Measurements from ENCODE around the gene PSME3. TPM values are rescaled to one million over a fixed set of nuclear protein-coding genes. Genes with fewer than 3 reads are reported as not detected.

Gene PSME3
- total RNA-seq, 2 donors from 2014 or later: 68.5 to 71.1 TPM

GRCh38 chr17:42821176-42821575 is 12.0 kb upstream of the PSME3 start:
- Histone ChIP-seq H3K27me3 (replicated peaks; ENCODE audit: insufficient read depth) (no peaks in the 10 kb centered on the region), H3K9me3 (no peaks in the 10 kb centered on the region), H3K27ac (no peak overlapping the region), H3K36me3 (peaks cover 11 to 25% of the 10 kb centered on the region in 2 donors), H3K4me1 (replicated peaks) (no peaks in the 10 kb centered on the region), H3K4me3 (no peak overlapping the region)
- TF ChIP-seq POLR2AphosphoS5 (IDR thresholded peaks at IDR 0.05): no peak
- TF ChIP-seq POLR2A (IDR thresholded peaks at IDR 0.05): no peak
- TF ChIP-seq, protein P1, sequence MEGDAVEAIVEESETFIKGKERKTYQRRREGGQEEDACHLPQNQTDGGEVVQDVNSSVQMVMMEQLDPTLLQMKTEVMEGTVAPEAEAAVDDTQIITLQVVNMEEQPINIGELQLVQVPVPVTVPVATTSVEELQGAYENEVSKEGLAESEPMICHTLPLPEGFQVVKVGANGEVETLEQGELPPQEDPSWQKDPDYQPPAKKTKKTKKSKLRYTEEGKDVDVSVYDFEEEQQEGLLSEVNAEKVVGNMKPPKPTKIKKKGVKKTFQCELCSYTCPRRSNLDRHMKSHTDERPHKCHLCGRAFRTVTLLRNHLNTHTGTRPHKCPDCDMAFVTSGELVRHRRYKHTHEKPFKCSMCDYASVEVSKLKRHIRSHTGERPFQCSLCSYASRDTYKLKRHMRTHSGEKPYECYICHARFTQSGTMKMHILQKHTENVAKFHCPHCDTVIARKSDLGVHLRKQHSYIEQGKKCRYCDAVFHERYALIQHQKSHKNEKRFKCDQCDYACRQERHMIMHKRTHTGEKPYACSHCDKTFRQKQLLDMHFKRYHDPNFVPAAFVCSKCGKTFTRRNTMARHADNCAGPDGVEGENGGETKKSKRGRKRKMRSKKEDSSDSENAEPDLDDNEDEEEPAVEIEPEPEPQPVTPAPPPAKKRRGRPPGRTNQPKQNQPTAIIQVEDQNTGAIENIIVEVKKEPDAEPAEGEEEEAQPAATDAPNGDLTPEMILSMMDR (IDR thresholded peaks at IDR 0.05): no peak
- 92% methylated on average over 7 of the region's 7 CpGs for WGBS
- intact Hi-C loops (cut with DNase I): loop anchor here (5.0 kb wide), 1 partner anchor 99 kb away; no protein-coding TSS in a partner anchor
- no peak for DNase-seq (ENCODE audit: low spot score)

GRCh38 chr17:42827472-42827871 is 5.7 kb upstream of the PSME3 start:
- H3K27ac ChIP-seq: no peak overlapping the region
- H3K27me3 ChIP-seq (replicated peaks; ENCODE audit: insufficient read depth): no peaks in the 10 kb centered on the region
- no peaks in the 10 kb centered on the region for H3K4me1 ChIP-seq (replicated peaks)
- H3K4me3 ChIP-seq: no peak overlapping the region
- no peaks in the 10 kb centered on the region for H3K9me3 ChIP-seq
- intact Hi-C loops (cut with DNase I): no loop called here
- TF ChIP-seq, protein P1 (IDR thresholded peaks at IDR 0.05): no peak
- TF ChIP-seq POLR2A (IDR thresholded peaks at IDR 0.05) (no peak), POLR2AphosphoS5 (IDR thresholded peaks at IDR 0.05) (no peak)
- 94% methylated on average over 1 of the region's 1 CpG for WGBS
- no peak for DNase-seq (ENCODE audit: low spot score)
- no peaks in the 10 kb centered on the region for H3K36me3 ChIP-seq

DNA sequence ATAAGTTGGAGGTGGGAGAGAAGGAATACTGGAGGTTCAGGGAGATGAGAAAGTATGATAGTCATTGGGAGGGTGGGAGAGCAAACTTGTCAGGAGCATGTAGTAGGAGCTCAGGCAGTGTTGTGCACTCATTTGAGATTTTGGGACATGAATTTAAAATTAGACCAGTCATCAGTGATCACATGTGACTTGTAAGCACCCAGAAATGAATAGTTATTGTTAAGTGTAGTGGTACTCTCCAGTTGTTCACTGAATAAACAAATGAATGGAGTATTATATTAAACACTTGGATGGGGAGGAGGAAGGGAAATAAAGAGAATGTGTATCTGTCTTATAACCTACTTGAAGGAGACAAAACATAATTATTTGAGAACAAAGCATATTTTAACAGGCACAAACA is 2.2 kb upstream of the PSME3 start:
- DNase-seq (ENCODE audit: low spot score): no peak
- TF ChIP-seq POLR2A (IDR thresholded peaks at IDR 0.05) (no peak), POLR2AphosphoS5 (IDR thresholded peaks at IDR 0.05) (no peak)
- TF ChIP-seq, protein P1 (IDR thresholded peaks at IDR 0.05): no peak
- H3K9me3 ChIP-seq: no peaks in the 10 kb centered on the region
- intact Hi-C loops (cut with DNase I): loop anchor here (10.0 kb wide), 1 partner anchor 504 kb away; no protein-coding TSS in a partner anchor
- no peaks in the 10 kb centered on the region for H3K4me1 ChIP-seq (replicated peaks)
- no peak overlapping the region for H3K27ac ChIP-seq
- no peaks in the 10 kb centered on the region for H3K27me3 ChIP-seq (replicated peaks; ENCODE audit: insufficient read depth)
- no peak overlapping the region for H3K4me3 ChIP-seq
- H3K36me3 ChIP-seq: no peaks in the 10 kb centered on the region

- H3K9me3 ChIP-seq: no peaks in the 10 kb centered on the region
- no peak for TF ChIP-seq POLR2AphosphoS5 (IDR thresholded peaks at IDR 0.05)
- no peak for TF ChIP-seq POLR2A (IDR thresholded peaks at IDR 0.05)
- TF ChIP-seq, protein P1 (IDR thresholded peaks at IDR 0.05): no peak
- peaks cover 0 to 5% of the 10 kb centered on the region in 2 donors for H3K36me3 ChIP-seq
- no peak for DNase-seq (ENCODE audit: low spot score)
- no peaks in the 10 kb centered on the region for H3K27me3 ChIP-seq (replicated peaks; ENCODE audit: insufficient read depth)
- H3K4me3 ChIP-seq: peak overlapping the region; percentile 90 to 94
- H3K27ac ChIP-seq: peak overlapping the region; percentile 81
- WGBS: 51% methylated on average over 9 of the region's 9 CpGs
- H3K4me1 ChIP-seq (replicated peaks): no peaks in the 10 kb centered on the region
- intact Hi-C loops (cut with DNase I): loop anchor here (10.0 kb wide), 1 partner anchor 502 kb away; no protein-coding TSS in a partner anchor
Measured at GRCh38 chr17:42832213-42832933, 824 bp upstream of the PSME3 start.
